Ovary (tissue), 3 donors: Measurements from ENCODE around the gene RNF125.

ENCODE experiments used
- EP300 ChIP-seq: sonication (generic); formaldehyde crosslinking; IDR thresholded peaks from one replicate; pipeline ENCODE4 v1.6.1; 2017; ENCODE audit warnings: antibody characterized with exemption
- POLR2A ChIP-seq: fragments of 450-650 bp; IDR thresholded peaks from one replicate; pipeline ENCODE4 v1.6.1; 2017; ENCODE audit warnings: antibody characterized with exemption, mild to moderate bottlenecking, moderate library complexity
- TF ChIP-seq, protein P1 (sequence below), 3 donors: fragments of 450-650 bp in 2 of 3; fragments of 200-600 bp in 1 of 3; IDR thresholded peaks; one replicate each; pipeline versions ENCODE4 v1.5.1 to v1.8.0; 2016 to 2022; ENCODE audit warnings: antibody characterized with exemption in 3 of 3, mild to moderate bottlenecking in 1 of 3
- donor health status: DM: no; HTN: no; CAD: no.

DNA sequence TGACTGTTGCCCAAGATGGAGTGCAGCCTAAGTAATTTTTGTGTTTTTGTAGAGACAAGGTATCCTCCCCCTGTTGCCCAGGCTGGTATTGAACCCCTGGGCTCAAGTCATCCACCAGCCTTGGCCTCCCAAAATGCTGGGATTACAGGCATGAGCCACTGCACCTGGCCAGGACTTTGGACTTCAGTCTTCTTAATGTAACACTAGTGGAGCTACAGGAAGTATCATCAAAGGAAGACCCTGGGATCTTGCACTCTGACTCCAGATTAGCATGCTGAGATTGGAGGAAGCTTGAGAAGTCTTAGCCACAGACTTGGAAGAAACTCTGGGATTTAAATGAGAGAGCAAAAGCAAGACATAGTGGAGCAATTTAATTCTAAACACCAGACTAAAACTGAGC is 37.8 kb upstream of the RNF125 start:
- TF ChIP-seq, protein P1, sequence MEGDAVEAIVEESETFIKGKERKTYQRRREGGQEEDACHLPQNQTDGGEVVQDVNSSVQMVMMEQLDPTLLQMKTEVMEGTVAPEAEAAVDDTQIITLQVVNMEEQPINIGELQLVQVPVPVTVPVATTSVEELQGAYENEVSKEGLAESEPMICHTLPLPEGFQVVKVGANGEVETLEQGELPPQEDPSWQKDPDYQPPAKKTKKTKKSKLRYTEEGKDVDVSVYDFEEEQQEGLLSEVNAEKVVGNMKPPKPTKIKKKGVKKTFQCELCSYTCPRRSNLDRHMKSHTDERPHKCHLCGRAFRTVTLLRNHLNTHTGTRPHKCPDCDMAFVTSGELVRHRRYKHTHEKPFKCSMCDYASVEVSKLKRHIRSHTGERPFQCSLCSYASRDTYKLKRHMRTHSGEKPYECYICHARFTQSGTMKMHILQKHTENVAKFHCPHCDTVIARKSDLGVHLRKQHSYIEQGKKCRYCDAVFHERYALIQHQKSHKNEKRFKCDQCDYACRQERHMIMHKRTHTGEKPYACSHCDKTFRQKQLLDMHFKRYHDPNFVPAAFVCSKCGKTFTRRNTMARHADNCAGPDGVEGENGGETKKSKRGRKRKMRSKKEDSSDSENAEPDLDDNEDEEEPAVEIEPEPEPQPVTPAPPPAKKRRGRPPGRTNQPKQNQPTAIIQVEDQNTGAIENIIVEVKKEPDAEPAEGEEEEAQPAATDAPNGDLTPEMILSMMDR (IDR thresholded peaks at IDR 0.05) = no peak
- TF ChIP-seq POLR2A = no peak
- no peak for TF ChIP-seq EP300
